Head of caudate nucleus (tissue), 42 donors: ENCODE data around the gene TMEM167A.

Experiments used
- DNase-seq, 42 donors: peaks; one replicate each; pipeline versions ENCODE4 v3.0.0 to v3.0.0-alpha.2; 2020 to 2021; ENCODE audit warnings: mixed read lengths in 7 of 42
- intact Hi-C: fragments of 100-400 bp; cut with DNase I; formaldehyde crosslinking; loops from one replicate; pipeline ENCODE4 v1.15.0; 2022

The TMEM167A gene

DNA sequence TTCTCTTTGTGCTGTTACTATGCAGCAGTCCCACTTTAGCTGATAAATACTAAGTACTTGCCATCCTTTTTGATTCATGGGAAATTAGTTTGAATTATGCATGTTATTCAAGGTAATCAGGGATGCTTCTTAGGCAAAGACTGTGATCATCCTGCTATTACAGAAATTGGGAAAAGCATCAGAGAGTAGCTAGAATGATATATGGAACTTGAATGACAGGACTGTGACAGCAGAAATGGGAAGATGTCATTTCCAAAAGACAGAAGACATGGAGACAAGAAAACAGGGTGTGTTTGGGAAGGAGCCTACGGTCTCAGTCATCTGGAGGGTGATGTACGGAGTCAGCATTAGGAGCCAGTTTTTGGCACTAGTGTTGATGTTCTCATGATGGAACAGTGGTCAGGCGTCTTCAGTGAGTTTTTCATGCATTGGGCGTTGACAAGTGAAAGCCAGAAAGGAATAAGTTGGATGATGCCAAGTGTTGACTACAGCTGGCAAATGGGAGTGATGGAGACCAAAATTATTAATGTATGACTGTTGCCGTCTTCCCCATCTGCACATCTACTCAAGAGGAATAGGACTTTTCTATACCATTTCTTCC is 70.4 kb downstream of the TMEM167A start:
- intact Hi-C loops, result no loop called here
- DNase-seq, result no peak

DNA sequence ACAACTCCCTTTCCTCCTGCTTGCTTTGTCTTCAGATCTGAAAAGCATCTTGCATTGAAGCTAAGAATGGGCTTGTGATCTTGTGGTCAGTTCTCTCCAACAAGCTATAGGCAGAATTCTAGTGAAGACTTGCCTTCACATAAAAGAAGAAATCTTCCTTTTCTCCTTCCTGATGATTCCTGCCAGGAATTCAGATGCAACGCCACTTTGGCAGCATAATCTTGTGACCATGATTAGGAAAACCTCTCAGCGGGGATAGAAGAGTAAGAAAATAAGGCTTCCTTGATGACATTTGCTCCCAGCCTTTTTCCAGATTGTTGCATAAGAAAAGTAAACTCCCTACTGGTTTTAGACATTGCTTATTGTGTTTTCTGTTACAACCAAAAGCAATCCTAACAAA is 73.4 kb downstream of the TMEM167A start:
- intact Hi-C loops, result no loop called here
- no peak for DNase-seq
